Trophoblast cell (in vitro differentiated cells and primary cell): Measurements from ENCODE around the gene SLC43A3. TPM values are rescaled to one million over a fixed set of nuclear protein-coding genes. Genes with fewer than 3 reads are reported as not detected.

ENCODE experiments used
- DNase-seq, 2 donors: peaks; one replicate each; pipeline ENCODE4 v3.0.0-alpha.2; 2016
- H2AFZ ChIP-seq: 2 replicates; pipeline ENCODE4 v1.6.1; 2013; ENCODE audit warnings: low read length, moderate library complexity, mild to moderate bottlenecking; ENCODE audit not compliant: insufficient read depth, poor library complexity
- H2AK5ac ChIP-seq: 2 replicates; pipeline ENCODE4 v1.6.1; 2013; ENCODE audit warnings: mild to moderate bottlenecking, low read length
- H2BK120ac ChIP-seq: 2 replicates; pipeline ENCODE4 v1.6.1; 2013; ENCODE audit warnings: low read length, mild to moderate bottlenecking, moderate library complexity; ENCODE audit not compliant: insufficient read depth, poor library complexity
- H2BK12ac ChIP-seq: 2 replicates; pipeline ENCODE4 v1.6.1; 2013; ENCODE audit warnings: mild to moderate bottlenecking, low read length, moderate library complexity
- H2BK5ac ChIP-seq: 2 replicates; pipeline ENCODE4 v1.6.1; 2013; ENCODE audit warnings: low read length, low read depth, moderate library complexity, mild to moderate bottlenecking; ENCODE audit not compliant: poor library complexity
- H3K14ac ChIP-seq: 2 replicates; pipeline ENCODE4 v1.6.1; 2013; ENCODE audit warnings: mild to moderate bottlenecking, low read length
- H3K18ac ChIP-seq: 2 replicates; pipeline ENCODE4 v1.6.1; 2013; ENCODE audit warnings: mild to moderate bottlenecking, low read length
- H3K23ac ChIP-seq: 2 replicates; pipeline ENCODE4 v1.6.1; 2013; ENCODE audit warnings: low read length
- H3K27ac ChIP-seq: 2 replicates; pipeline ENCODE4 v1.5.1; 2013; ENCODE audit warnings: low read depth, mild to moderate bottlenecking, inconsistent platforms, low read length, moderate library complexity
- H3K27me3 ChIP-seq: 2 replicates; pipeline ENCODE4 v1.6.1; 2013; ENCODE audit warnings: inconsistent platforms, mild to moderate bottlenecking, low read length, moderate library complexity; ENCODE audit not compliant: insufficient read depth
- H3K36me3 ChIP-seq, 2 experiments: 1 replicate in 1 of 2; 2 replicates in 1 of 2; pipeline ENCODE4 v1.6.1; 2013; ENCODE audit warnings: low read length in 2 of 2, mild to moderate bottlenecking in 2 of 2, moderate library complexity in 1 of 2; ENCODE audit not compliant: insufficient read depth in 2 of 2, control insufficient read depth in 1 of 2
- H3K4ac ChIP-seq: 2 replicates; pipeline ENCODE4 v1.6.1; 2013; ENCODE audit warnings: low read depth, mild to moderate bottlenecking, low read length, moderate library complexity
- H3K4me1 ChIP-seq, 2 experiments: 1 replicate in 1 of 2; 2 replicates in 1 of 2; pipeline ENCODE4 v1.6.1; 2013; ENCODE audit warnings: low read length in 2 of 2, mild to moderate bottlenecking in 2 of 2, moderate library complexity in 1 of 2; ENCODE audit not compliant: insufficient read depth in 2 of 2, control insufficient read depth in 1 of 2
- H3K4me2 ChIP-seq: 2 replicates; pipeline ENCODE4 v1.6.1; 2013; ENCODE audit warnings: inconsistent platforms, mild to moderate bottlenecking, low read length, moderate library complexity
- H3K4me3 ChIP-seq: 2 replicates; pipeline ENCODE4 v1.5.1; 2013; ENCODE audit warnings: mild to moderate bottlenecking, low read depth, low read length, inconsistent platforms
- H3K79me1 ChIP-seq: one replicate; pipeline ENCODE4 v1.6.1; 2013; ENCODE audit warnings: low read length
- H3K79me2 ChIP-seq: 2 replicates; pipeline ENCODE4 v1.6.1; 2013; ENCODE audit warnings: low read length, mild to moderate bottlenecking; ENCODE audit not compliant: control insufficient read depth, insufficient read depth, poor library complexity
- H3K9ac ChIP-seq: 2 replicates; pipeline ENCODE4 v1.6.1; 2013; ENCODE audit warnings: mild to moderate bottlenecking, low read length
- H3K9me3 ChIP-seq: 2 replicates; pipeline ENCODE4 v1.6.1; 2013; ENCODE audit warnings: low read depth, mild to moderate bottlenecking, control low read depth, inconsistent platforms, low read length; ENCODE audit not compliant: insufficient read depth
- H4K12ac ChIP-seq: 2 replicates; pipeline ENCODE4 v1.6.1; 2013; ENCODE audit warnings: low read depth, mild to moderate bottlenecking, low read length, moderate library complexity
- H4K8ac ChIP-seq: 2 replicates; pipeline ENCODE4 v1.6.1; 2013; ENCODE audit warnings: low read depth, mild to moderate bottlenecking, low read length, moderate library complexity
- H4K91ac ChIP-seq: one replicate; pipeline ENCODE4 v1.6.1; 2013; ENCODE audit warnings: low read depth, mild to moderate bottlenecking, low read length, moderate library complexity
- WGBS: extraction: QIAGEN DNeasy Blood & Tissue Kit; methylation state at CpG from one replicate; pipeline ENCODE4 v1.1.7; 2013; ENCODE audit warnings: missing lambda C conversion rate; ENCODE audit not compliant: insufficient read length, insufficient coverage; ENCODE audit errors: extremely low coverage; 5-methylcytosine and 5-hydroxymethylcytosine counted together
- polyA plus RNA-seq: library from polyadenylated mRNA; stranded (reverse); fragments of 200-250 nt; gene quantifications from 2 replicates; pipeline ENCODE4 v1.2.3, GENCODE V29; 2013

SLC43A3 gene
- 3.7 and 4.0 TPM in 2 replicates for polyA plus RNA-seq

- H4K91ac ChIP-seq = peak within 1 kb of the TSS; percentile 72
- H3K79me2 ChIP-seq = peaks cover 3% of the 10 kb centered on the region
- peak within 1 kb of the TSS; percentile 62 for H3K4me3 ChIP-seq
- H3K4me2 ChIP-seq = peak within 1 kb of the TSS; percentile 71
- H3K9ac ChIP-seq = peak within 1 kb of the TSS; percentile 26
- H3K23ac ChIP-seq = no peak within 1 kb of the TSS
- H2AFZ ChIP-seq = peak within 1 kb of the TSS; percentile 98
- peak within 1 kb of the TSS; percentile 62 for H2BK12ac ChIP-seq
- H2AK5ac ChIP-seq = no peak within 1 kb of the TSS
- peaks cover 3% of the 10 kb centered on the region for H3K27me3 ChIP-seq
- no peaks in the 10 kb centered on the region for H3K36me3 ChIP-seq
- H3K79me1 ChIP-seq = peaks cover 4% of the 10 kb centered on the region
- H3K9me3 ChIP-seq = peaks cover 2% of the 10 kb centered on the region
- H3K4me1 ChIP-seq = peaks cover 6 to 15% of the 10 kb centered on the region in 2 experiments
- H4K12ac ChIP-seq = peak within 1 kb of the TSS; percentile 68
- peak within 1 kb of the TSS; percentile 74 for H3K14ac ChIP-seq
- H3K4ac ChIP-seq = no peak within 1 kb of the TSS
- no peak within 1 kb of the TSS for H2BK120ac ChIP-seq
- peak; percentile 58 to 81 for DNase-seq
- H3K18ac ChIP-seq = peak within 1 kb of the TSS; percentile 63
- peak within 1 kb of the TSS; percentile 93 for H4K8ac ChIP-seq
- no CpG with 5 or more reads among the region's 39 CpGs for WGBS
- peak within 1 kb of the TSS; percentile 17 for H2BK5ac ChIP-seq
- no peak within 1 kb of the TSS for H3K27ac ChIP-seq
Observed at GRCh38 chr11:57426929-57427726, at the start of gene SLC43A3. Gene SLC43A3 (minus strand): TSS chr11:57427121. CDS start chr11:57426172, 949 bp downstream.

- H4K12ac ChIP-seq = no peak overlapping the region
- H3K4me2 ChIP-seq = peak overlapping the region; percentile 46
- no peaks in the 10 kb centered on the region for H3K79me2 ChIP-seq
- no peaks in the 10 kb centered on the region for H3K79me1 ChIP-seq
- peak overlapping the region; percentile 58 for H2AFZ ChIP-seq
- H2AK5ac ChIP-seq = no peak overlapping the region
- H3K9ac ChIP-seq = no peak overlapping the region
- H4K91ac ChIP-seq = no peak overlapping the region
- H2BK120ac ChIP-seq = no peak overlapping the region
- peak overlapping the region; percentile 33 for H3K4me3 ChIP-seq
- H2BK5ac ChIP-seq = no peak overlapping the region
- H4K8ac ChIP-seq = no peak overlapping the region
- no peak overlapping the region for H2BK12ac ChIP-seq
- peaks cover 6 to 8% of the 10 kb centered on the region in 2 experiments for H3K4me1 ChIP-seq
- no peak overlapping the region for H3K27ac ChIP-seq
- H3K36me3 ChIP-seq = no peaks in the 10 kb centered on the region
- peaks cover 33% of the 10 kb centered on the region for H3K27me3 ChIP-seq
- no peak overlapping the region for H3K4ac ChIP-seq
- no peak overlapping the region for H3K18ac ChIP-seq
- no peak overlapping the region for H3K23ac ChIP-seq
- no peak overlapping the region for H3K14ac ChIP-seq
- peak in 1 of 2 donors; percentile 25 for DNase-seq
- H3K9me3 ChIP-seq = peaks cover 3% of the 10 kb centered on the region
- no CpG with 5 or more reads among the region's 80 CpGs for WGBS
Observed at GRCh38 chr11:57476047-57476756, 49.3 kb upstream of the SLC43A3 start.

- H2AFZ ChIP-seq = no peak overlapping the region
- H2BK120ac ChIP-seq = no peak overlapping the region
- no peak overlapping the region for H2AK5ac ChIP-seq
- no CpG with 5 or more reads among the region's 5 CpGs for WGBS
- H3K4me3 ChIP-seq = no peak overlapping the region
- H3K79me2 ChIP-seq = no peaks in the 10 kb centered on the region
- no peak overlapping the region for H3K4me2 ChIP-seq
- no peak overlapping the region for H2BK5ac ChIP-seq
- peaks cover 3% of the 10 kb centered on the region for H3K9me3 ChIP-seq
- H2BK12ac ChIP-seq = no peak overlapping the region
- DNase-seq = no peak
- no peak overlapping the region for H4K91ac ChIP-seq
- peaks cover 6 to 8% of the 10 kb centered on the region in 2 experiments for H3K4me1 ChIP-seq
- peaks cover 31% of the 10 kb centered on the region for H3K27me3 ChIP-seq
- no peak overlapping the region for H4K12ac ChIP-seq
- H3K23ac ChIP-seq = no peak overlapping the region
- no peak overlapping the region for H4K8ac ChIP-seq
- no peak overlapping the region for H3K18ac ChIP-seq
- H3K4ac ChIP-seq = no peak overlapping the region
- H3K27ac ChIP-seq = no peak overlapping the region
- no peak overlapping the region for H3K9ac ChIP-seq
- no peaks in the 10 kb centered on the region for H3K79me1 ChIP-seq
- no peaks in the 10 kb centered on the region for H3K36me3 ChIP-seq
- H3K14ac ChIP-seq = no peak overlapping the region
Observed at GRCh38 chr11:57475671-57476046, 48.7 kb upstream of the SLC43A3 start.

- Histone ChIP-seq H2AK5ac (no peak overlapping the region), H3K4me2 (no peak overlapping the region), H3K23ac (no peak overlapping the region), H3K36me3 (no peaks in the 10 kb centered on the region), H2BK5ac (no peak overlapping the region), H3K27me3 (peaks cover 31% of the 10 kb centered on the region), H3K4me1 (peaks cover 6 to 8% of the 10 kb centered on the region in 2 experiments), H4K12ac (no peak overlapping the region), H3K4ac (no peak overlapping the region), H3K79me2 (no peaks in the 10 kb centered on the region), H3K4me3 (no peak overlapping the region), H3K18ac (no peak overlapping the region), H3K14ac (no peak overlapping the region), H2BK120ac (no peak overlapping the region), H2BK12ac (no peak overlapping the region), H4K91ac (no peak overlapping the region), H3K9ac (no peak overlapping the region), H3K79me1 (no peaks in the 10 kb centered on the region), H4K8ac (no peak overlapping the region), H3K9me3 (peaks cover 3% of the 10 kb centered on the region), H2AFZ (no peak overlapping the region), H3K27ac (no peak overlapping the region)
- DNase-seq = no peak
- no CpG with 5 or more reads among the region's 1 CpG for WGBS
Observed at GRCh38 chr11:57475191-57475590, 48.3 kb upstream of the SLC43A3 start.
